GM18526 (cell line): ENCODE data around the gene FARS2.

Experiments used
- POLR2A ChIP-seq: IDR thresholded peaks from 3 replicates; pipeline ENCODE4 v1.6.1; 2011; ENCODE audit not compliant: insufficient read length; ENCODE audit errors: extremely low read depth

FARS2 gene

DNA sequence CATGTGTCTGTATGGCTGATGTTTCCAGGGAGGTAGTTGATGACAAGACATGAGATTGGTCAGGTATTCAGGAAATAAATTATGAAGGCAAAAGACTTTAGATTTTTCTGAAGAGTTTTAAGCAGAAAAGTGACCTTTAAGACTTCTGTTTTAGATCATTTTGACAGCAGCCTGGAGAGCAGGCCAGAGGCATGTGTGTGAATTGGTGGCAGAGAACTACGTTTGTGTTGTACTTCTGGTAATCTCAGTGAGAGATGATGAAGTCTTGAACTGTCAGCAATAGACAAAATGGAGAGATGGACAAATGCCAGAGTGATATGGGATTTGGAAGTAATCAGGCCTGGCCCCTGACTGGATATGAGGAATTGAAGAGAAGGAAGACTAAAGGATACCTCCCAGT lies 30.8 kb downstream of the FARS2 start:
- TF ChIP-seq POLR2A, result no peak

DNA sequence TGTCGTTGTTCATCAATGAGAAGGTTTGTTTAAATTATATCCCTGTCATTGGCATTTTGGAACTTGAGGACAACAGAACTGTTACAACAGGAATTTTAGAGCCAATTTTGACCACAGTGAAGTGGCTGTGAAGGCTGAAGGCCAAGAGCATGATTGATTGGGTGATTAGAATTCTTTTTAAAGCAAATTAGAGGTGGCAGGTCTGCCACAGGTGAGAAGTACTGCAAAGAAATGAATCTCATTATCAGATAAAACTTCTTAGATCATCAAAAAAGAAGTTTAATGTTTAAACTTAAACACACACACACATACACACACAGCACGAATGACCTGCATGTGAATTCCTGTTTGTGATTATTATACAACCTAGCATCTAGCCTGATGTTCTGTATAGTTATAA lies 32.4 kb downstream of the FARS2 start:
- no peak for TF ChIP-seq POLR2A

DNA sequence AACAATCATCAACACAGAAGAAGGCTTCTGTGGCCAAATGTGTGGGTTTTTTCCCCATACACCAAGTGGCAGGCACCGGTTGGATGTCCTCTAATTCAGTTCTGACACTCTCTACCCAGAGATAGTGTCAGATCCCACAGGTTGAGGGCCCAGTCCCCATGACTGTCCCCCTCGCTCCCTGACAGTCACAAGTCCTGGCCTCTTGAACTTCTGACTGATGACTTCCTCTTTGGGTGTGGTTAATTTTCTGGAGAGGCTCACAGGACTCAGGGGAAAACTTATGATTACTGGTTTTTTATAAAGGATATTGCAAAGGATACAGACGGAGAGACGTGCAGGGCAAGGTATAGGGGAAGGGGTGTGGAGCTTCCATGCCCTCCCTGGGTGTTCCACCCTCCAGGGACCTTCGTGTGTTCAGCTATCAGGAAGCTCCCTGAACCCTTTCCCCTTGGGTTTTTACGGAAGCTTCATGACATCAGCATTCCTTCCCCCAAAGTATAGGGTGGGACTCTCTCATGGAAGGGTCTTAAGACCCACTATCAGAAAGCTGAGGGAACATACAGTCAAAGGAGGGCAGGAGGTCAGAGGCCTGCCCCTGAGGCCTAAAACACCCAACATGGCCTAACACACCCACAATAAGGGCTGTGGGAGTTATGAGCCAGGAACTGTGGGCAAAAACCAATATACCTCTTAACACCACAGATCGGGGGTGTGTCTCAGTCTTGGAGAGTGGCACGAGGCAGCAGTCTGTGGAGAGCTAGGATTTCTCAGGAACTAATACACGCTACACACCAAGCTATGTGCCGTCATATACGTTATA lies 33.3 kb downstream of the FARS2 start:
- no peak for TF ChIP-seq POLR2A

DNA sequence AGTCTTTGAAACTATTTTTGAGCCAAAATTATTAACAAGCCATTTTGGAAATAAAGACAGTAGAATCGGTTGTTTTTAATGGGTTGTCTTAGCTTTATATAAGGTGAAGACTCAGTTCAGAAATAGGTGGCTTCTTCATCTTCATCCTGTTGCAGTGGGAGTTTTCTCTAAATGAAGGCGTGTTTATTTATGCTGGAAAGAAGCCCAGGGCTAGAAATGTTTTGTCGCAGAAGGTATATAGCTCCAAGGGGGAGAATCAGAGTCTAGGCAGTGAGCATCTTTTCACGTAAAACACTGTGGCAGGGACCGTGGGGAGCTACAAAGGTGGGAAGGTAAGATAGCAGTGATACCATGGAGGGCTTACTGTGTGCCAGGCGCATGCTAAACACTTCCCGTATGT lies 34.3 kb downstream of the FARS2 start:
- no peak for TF ChIP-seq POLR2A

DNA sequence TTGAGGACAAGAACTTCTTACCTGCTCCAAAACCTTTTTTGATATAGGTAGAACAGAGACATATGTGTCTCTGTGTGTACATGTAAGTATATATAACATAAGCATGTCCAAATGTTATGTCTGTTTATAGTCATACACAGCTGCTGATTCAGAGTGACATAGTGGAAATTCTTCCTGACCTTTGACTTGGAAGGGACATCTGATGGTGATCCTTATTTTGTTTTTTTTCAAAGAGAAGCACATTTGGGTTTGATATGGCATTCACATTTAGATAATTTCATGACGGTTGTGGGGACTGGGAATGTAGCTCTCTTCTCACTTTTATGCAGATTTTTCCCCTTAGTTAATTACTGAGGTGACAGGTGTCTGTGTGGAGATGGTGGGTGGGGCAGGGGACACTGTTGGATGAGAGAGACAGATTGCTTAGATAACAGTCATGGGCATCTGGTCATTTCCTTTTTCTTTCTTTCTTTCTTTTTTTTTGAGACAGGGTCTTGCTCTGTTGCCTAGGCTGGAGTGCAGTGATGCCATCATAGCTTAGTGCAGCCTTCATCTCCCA lies 39.0 kb downstream of the FARS2 start:
- no peak for TF ChIP-seq POLR2A

DNA sequence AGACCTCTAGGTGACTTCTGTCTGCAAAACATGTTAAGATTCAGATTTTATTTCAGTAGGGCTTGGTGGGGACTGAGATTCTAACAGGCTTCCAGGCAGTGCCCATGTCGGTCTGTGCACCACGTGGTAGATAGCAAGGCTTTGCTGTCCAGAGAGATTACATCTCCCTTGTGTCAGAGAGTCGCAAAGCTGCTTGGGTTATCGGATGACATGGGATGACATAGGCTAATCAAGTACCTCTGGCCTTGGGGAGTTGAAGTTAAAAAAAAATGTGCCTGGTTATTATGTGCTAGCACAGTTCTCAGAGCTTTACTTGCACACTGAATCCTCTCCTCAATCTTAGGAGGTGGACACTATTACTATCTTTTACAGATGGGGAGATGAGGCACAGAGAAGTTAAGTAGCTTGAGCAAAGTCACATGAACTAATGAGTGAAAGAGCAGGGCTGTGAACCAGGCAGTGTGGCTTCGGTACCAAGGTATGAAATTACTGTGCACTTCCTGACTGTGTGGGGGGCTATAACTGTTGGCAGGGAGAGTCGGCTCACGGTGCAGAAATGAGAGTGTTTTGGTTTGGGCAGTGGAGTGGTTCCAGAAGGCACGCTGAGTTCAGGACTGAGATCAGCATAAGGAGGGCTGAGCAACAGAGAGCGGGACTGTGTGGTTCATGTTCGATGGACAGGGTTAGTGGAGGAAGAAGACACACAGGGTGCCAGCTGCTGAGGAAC lies 41.1 kb downstream of the FARS2 start:
- no peak for TF ChIP-seq POLR2A

DNA sequence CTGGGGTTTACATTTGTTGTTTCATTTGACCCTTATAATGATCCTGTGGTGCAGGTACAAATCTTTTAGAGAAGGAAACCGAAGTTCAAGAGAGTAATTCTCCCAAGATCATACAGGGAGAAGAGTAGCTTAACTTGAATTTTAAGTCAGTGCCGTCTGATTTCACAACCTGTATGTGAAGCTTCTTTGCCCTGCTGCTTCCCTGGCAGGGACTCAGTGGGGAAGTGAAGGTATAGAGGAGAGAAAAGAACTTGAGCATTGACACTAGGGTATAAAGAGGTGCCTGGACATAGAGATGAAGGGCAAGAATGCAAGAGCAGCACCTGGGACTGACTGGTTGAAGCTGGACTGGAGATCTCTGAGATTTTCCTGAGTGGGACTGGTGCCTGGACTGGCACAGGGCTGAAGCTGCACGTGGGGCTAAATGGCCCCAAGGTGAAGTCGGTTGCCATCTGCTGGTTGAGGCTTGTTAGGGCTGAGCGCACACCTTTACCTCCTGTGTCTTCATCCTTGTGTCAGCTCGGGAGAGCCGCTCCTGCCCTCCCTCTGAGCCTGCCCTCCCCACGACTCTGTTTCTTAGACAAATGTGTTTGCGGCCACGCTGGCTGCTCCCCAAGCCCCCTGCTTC lies 41.8 kb downstream of the FARS2 start:
- no peak for TF ChIP-seq POLR2A

DNA sequence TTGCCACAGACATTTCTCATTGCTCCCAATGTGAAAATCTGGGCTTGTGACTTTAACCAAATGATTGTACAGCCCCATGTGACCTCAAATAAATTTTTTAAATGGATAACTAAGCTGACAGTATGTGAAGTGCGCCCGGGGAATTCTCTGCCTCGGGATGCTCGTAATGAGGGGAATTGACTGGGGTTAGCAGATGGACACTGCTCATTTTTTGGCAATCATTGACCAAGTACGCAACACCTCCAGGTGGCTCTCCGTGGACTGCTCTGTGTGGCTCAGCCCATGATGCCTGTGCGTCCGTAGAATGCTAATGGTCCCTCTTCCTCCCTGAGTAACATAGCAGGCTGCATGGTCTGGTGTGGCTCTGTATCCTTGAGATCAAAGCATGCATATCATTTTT lies 42.4 kb downstream of the FARS2 start:
- TF ChIP-seq POLR2A, result no peak

DNA sequence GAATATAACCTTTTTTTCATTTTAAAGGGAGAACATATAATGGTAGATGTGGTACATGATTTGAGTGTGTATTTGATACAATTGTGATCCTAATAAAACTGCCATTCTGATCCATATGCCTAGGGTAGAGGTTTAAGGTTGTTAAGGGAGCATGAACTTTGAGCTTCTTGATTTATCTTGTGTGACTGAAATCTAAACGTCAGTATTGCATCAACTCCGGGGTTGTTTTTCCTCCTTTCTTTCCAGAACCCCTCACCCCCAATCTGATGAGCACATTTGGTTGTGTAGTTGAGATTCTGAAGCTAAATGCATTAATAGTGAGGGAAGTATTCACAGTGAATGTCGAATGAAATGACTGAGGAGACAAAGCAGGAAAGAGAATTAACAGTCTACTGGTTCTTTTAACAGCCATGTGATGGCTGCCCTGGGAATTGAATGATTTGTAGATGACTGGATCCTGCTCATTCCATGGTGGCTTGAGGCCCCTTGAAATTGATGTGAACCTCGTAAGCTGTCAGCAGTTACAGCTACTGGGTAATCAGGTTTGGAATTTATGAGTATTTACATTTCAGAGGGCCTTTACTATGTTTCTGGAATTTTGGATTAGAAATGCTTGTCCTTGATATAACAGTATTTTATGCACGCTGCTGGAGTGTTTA lies 44.8 kb downstream of the FARS2 start:
- TF ChIP-seq POLR2A, result no peak

DNA sequence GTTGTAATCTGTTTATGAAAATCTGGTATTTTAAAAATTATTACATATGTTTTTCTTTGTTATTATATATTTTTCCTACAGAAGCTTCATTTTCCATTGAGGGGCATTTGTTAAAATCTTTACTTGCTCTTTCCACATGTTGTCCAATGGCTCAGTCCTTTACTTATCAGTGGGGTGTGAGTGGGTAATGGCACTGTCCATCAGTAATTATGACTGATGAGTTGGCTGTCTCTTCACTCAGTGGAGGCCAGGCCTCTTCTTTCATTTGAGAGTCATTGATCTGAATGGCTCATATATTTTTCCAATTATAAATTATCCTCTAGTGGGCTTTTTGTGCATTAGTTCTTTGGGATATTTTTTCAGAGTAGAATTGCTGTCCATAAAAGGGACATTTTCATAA lies 45.7 kb downstream of the FARS2 start:
- no peak for TF ChIP-seq POLR2A

DNA sequence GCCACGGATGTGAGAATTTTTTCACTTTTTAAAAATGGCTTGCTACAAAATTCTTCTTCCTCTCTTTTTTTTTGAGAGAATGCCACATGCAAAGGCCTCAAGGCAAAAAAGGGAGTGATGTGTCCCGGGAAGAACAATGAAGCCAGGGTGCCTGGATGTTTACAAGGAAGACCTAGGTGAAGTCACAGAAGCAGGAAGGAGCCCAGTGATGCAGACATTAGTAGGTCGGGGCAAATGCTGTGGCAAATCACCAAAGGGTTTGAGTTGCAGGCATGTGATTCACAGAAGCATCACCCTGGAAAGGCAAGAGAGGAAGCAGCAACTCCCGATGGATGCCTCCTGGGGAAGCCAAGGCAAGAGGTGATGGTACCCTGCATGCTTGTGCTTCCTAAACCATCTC lies 46.8 kb downstream of the FARS2 start:
- TF ChIP-seq POLR2A, result no peak

DNA sequence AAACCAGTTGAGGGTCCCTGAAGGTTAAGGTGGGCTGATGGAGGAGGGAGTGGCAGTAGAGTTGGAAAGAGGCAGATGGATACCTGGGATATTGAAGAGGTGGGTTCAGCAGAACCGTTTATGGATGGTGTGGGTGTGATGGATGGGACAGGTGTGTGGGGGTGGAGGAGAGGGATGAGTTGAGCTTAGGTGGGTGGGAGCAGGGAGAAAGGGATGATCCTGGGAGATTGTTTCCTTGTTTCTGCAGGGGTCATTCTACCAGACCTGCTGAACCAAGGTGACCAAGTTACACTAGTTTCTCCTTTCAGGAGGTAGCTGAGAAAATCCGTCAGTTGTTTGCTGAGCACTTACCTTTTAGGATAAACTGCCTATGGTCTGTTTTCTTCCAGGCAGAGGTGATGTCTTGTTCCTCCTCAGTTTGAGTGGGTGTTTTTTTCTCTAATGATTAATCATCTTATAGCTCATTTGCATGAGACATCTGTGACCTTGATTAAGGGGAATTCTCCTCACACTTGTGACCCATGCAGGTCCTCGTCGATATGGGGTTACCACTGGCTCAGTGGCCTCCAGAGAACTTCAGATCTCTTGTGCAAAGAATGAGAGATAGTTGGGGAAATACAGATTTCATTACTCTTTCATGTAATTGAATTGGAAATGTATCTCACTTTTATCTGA lies 53.0 kb downstream of the FARS2 start:
- TF ChIP-seq POLR2A, result no peak

DNA sequence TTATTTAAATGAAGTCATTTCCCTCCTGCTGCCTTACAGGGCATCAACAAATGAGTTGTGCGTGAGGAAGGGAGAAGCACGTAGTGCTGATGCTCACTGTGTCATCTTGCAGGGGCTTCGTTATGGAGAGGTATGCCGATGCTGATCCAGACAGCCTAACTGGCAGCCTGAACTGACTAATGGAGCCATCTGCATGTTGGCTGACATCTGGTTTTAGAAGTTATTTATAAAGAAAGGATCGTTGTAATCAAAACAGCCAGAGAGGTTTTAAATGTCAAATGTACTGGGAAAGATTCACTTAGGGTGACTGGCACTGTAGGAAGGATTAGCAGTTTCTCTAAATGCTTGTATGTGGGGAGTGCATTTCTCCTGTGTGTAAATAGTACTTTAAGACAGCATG lies 54.6 kb downstream of the FARS2 start:
- TF ChIP-seq POLR2A, result no peak

DNA sequence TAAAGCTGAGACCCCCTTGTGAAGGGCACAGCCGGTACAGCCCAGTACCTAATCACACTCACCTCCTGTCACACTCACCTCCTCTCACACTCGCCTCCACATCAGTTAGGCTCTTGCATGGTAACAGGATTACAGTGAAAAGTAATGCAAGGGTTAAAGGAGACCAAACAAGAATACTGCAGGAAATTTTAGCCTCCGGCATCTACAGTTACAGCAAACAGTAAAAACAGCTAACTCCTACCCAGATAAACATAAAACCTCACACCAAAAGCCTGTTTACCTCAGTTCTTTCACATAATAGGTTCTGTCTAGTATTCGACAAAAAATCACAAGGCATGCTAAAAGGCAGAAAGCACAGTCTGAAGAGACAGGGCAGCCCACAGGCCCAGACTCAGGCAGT lies 55.6 kb downstream of the FARS2 start:
- no peak for TF ChIP-seq POLR2A
